Stimulated activated CD8-positive, alpha-beta memory T cell treated with anti-CD3 and anti-CD28 coated beads, Interleukin-7, amount 100 ng/mL, for 4 hours (primary cell): ENCODE data around the gene NBAS.

Experiments
- DNase-seq, 2 donors: peaks; one replicate each; pipeline ENCODE4 v3.0.0-alpha.2; 2020; ENCODE audit warnings: low read depth in 2 of 2

Gene NBAS

DNA sequence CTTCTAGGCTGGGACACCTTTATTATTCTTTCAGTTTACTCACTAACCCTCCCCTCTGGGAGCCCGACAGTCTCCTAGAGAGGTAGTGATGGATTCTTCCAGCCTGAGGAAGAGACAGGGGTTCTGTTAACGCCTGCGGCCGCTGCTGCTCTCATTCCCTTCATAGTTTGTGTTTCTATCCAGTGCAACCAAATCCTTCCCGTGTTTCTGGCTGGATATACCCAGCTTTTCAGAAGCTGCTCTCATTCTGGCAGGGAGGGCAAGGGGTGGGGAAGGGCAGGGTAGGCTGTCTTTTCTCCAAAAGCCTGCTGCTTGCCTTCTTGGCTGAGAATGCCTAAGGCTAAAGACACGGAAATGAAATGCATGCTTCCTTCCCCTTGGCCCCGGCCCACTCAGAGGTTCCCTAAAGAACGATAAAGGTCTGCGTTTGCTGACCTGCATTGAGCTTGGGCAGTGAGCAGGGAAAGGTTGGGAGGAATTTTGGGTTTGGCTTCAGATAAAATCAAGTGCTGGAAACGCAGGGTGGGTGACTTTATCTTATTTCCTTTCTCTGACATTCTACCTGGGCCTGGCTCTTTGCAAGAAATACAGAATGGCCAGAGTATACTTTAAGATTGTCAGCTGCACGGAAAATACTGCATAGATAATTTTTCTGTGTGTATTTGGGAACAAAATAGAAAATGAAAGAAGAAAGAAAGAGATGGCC is 390.9 kb downstream of the NBAS start:
- no peak for DNase-seq

DNA sequence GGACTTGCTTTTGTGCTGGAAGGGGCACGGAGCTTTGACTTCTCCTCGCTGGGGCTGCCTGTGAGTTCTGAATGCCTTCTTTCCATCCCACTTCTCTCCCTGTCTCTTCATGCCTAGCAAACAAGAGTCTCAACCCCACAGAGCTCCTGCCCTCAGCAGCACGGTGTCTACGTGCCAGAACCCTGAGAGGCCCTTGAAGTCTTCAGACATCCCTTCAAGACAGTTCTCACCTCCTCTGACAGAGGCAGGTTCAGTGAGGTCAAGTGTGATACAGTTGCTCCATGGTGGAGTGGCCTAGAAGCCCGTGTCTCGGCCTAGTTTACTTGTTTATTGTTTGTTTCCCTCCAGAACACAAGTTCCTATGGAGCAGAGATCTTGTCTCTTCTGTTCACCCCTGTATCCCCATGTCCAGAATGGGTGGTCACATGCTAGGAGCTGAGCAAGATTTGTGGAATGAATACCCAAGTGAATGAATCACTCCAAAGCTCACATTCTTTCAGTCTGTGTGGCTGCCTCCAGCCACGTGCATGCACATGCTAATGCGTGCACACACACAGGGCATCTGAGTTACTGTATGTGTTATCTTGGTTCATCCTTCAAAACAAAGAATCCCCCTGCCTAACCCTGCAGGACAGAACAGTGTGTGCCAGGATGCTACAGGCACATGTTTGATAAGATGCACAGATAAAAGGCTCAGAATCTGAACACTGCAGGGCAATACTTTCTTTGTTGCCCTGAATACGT is 391.6 kb downstream of the NBAS start:
- no peak for DNase-seq

DNA sequence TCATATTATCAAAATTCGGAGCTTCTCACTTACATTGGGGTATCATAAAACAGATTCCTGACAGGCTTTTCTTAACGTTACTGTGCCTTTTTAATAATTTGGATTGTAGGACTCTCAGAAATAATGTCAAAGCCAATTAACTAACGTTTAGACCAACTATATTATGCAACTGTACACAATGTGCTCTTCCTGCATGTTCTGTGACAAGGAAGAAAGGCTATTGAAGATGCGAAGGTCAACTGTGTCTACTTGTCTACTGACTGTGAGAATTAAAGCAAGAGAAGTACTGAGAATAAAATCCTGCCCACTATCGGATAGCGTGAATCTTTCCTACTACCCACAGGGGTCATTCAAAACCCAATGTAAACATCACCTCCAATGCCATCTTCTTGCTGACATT is 393.0 kb downstream of the NBAS start:
- DNase-seq = no peak

DNA sequence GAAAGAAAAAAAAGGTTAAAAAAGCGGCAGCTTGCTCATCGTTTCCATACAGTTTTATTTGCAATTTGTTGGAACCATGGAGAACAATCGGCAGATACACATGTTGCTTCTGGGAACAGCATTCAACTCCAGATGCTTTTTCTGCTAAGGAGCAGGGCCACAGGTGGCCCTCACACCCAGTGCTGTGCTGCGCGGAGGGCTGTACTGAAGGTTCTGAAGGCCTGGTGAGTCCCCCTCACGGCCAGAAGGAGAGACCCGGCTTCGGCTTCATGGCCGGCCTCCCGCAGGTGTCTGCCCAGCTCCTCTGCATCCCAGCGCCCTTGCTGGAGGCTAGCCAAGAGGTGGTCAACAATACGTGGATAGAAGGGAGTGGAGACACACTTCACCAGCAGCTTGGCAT is 394.3 kb downstream of the NBAS start:
- DNase-seq = no peak

DNA sequence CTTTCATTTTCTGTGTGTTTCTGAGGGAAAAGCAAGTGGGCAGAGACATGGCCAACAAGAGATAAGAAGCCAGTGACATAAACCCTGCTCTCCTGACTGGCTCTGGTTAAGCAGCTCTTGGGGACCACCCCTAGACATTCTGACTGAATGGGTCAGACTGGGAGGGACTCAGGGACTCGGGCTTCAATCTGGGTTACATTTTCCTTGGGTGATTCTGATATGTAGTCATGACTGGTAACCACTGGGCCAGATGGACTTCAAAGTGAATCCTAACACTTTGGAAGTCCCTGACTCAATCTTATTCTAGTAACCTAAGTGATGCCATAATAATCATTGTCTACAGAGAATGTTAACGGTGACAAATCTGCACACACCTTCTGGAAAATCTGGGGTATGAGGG is 397.8 kb downstream of the NBAS start:
- DNase-seq = no peak

DNA sequence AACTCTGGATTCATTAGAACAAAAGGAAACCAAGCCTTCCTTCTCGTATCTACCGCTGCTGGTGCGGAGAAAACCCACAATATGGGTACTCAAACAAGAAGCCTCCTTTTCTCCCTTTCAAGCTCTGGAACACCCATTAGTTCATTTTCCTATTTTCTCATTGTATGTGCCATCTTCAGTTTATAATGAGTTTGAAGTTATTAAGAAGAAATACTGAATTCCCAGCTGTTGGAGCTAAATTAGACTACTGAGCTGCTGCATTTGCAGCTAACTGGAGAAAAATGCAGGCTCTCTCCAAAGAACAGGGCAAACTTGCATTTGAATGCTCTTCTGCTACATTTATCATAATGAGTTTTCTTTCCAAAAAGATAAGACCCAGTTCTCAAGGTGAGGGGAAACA is 398.5 kb downstream of the NBAS start:
- no peak for DNase-seq

DNA sequence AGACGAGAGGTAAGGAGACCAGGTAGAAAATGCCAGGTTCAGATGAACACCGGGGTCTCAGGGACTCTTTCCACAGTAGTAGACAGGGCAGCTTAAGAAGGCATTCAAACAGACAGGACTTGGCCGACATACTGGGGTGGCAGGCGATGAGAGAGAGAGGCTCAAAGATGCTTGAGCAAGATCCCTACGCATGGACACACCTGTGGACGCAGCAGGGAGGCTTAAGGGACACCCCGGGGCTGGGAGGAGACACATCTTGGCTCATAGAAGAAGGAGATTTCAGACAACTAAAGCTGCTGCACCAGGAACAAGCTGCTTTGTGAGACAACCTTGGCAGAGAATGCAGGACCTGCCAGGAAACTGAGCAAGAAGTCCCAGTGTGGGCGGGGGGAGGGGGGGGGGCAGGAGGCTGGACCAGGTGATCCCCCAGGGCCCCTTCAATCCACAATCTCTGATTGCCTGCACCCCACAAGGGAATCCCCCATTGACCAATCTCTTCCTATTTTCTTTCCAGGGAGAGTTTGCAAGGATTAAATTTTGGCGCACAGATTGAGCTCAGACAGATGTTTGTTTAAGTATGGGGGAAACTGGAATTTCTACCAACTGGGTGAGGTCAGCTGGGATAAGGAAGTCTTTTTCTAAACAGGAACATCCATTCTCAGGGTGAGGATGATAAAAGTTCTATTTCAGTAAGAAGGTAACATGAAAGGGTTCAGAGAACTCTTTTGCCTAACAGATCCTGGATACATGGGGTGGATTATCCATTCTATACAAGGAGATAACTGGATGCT is 400.7 kb downstream of the NBAS start:
- DNase-seq = no peak

DNA sequence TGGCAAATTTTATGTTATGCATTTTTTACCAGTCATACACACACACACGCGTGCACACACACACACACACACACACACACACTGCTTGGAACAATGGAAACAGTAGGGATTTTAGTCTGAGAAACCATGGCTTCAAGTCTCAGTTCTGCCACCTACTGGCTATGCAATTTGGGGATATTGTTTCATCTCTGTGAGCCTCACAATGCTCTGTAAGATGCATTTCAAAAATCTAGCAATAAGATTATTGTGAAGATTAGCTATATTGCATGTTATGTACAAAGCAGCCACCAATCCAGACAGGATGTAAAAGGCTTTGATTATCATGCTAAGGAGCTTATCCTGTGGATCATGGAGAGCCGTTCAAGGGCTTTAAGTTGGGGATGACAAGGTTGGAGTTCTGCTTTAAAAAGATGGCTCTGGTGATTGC is 401.4 kb downstream of the NBAS start:
- no peak for DNase-seq

DNA sequence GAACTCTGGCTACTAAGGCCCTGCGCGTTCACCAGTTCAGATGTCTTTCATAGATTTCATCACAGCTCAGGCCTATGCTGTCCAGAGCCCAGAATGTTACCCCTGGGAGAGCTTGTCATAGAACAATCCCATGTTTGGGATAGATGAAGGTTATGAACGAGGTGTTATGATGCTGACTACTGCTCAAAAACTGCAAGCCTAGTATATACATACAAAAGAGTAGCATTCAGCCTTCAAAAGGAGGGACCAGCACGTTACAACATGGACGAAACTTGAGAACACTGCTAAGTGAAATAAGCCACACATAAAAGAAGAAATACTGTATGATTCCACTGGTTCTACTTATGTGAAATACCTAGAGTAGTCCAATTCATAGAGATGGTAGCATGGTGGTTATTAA is 401.9 kb downstream of the NBAS start:
- DNase-seq = no peak

DNA sequence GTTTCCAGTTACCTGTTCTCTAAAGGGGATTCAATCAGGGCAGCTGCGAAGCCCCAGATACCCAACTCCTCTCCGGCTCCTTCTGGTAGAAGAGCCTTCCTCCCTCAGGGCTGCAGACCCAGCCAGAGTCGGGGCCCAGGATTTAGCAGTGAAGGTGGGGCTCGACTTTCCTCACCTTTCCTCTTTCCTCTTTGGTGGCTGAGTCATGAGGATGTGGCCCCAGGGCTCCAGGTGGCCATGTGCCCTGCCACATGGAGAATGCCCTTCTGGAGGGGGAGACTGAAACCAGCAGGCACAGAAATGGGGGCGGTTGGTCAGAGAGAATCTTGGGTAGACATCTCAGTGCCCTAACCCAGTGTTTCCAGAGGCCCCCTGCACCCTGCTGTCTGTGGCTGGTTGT is 402.6 kb downstream of the NBAS start:
- no peak for DNase-seq

DNA sequence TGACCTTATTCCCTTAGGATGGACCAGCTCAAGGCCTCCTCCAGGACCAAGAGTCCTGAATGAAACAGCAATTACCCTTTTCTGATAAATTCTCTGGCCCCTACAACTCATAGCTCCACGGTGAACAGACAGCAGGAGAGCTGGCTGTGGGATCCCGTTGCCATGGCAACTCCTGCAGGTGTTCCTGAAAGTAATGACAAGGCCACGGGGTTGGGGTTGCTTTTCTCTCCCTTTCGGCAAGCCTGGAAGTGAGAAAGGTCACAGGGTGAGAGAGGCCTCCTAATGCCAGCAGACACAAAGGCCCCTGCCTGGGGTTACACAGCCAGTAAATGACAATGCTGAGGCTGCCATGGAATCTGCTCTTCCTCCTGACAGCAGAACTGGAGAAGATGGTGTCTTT is 403.0 kb downstream of the NBAS start:
- DNase-seq = no peak

DNA sequence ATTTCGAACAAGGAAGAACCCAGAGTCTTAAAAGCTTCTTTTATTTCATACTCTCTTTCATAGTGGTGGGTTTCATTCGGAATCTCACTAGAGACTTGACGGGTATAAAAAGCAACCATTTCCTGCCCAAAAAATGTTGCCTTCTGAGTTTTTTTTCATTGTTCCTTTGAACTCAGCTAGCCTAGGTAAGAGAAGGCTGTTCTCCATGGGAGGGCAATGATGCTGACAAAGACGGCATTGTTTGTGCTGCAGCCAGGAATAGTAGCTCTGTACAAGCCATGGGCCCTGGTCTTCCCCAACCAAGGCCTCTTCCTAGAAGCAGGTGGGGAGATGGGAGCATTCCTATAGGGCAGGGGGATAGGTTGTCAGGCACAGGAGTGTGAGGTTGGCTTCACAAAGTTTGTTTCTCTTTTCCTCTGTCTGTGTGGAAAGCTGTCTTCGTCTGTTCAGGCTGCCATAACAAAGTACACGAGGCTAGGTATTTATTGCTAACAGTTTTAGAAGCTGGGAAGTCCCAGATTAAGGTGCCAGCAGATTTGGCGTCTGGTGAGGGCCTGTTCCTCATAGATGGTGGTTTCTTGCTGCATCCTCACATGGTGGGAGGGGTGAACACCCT is 405.1 kb downstream of the NBAS start:
- no peak for DNase-seq

DNA sequence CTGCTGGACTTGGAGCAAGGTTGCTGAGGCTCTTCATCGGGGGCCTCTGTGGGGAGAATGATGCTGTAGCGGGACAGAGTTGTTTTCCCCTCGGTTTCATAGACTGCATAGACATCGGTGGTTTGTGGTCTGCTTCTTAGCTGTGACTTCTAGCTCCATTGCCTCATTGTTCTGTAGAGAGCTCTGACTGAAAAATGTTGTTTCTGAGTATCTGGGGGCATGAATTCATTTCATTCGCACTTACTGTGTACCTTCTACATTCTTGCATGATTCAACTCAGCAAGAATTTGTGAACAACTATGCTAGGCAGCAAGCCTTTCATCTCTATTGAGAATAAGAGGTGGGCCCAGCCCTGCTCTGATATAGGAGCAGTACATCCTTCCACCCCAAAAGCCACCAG is 406.8 kb downstream of the NBAS start:
- DNase-seq = no peak

DNA sequence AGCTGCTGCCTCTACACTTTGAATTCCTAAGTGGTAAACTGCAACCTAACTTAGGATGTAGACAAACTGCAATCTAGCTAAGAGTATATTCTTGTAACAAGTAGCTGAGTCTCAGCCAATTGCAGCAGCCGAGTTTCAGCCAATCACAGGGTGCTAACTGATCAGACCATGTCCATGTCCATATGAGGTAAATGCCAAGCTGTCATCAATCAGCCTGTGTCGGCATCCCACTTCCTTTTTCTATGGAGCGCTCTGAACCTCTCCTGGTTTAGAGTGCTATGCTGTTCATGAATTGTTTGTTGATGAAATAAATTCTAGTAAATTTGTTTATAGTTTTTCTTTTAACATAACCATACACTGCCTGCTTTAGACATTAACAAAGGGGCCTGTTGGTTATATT is 408.8 kb downstream of the NBAS start:
- DNase-seq = no peak

DNA sequence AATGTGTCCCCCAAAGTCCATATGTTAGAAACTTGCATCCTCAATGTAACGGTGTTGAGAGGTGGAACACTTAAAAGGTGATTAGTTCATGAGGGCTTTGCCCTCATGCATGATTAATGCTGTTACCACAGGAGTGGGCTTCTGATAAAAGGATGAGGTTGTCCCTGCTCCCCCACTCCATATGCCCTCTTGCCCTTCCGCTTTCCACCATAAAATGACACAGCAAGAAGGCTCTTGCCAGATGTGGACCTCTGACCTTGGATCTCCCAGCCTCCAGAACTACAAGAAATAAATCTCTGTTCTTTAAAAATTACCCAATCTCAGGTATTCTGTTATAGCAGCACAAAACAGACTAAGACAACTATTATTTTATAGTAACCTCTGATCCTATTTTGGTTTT is 412.1 kb downstream of the NBAS start:
- DNase-seq = no peak

DNA sequence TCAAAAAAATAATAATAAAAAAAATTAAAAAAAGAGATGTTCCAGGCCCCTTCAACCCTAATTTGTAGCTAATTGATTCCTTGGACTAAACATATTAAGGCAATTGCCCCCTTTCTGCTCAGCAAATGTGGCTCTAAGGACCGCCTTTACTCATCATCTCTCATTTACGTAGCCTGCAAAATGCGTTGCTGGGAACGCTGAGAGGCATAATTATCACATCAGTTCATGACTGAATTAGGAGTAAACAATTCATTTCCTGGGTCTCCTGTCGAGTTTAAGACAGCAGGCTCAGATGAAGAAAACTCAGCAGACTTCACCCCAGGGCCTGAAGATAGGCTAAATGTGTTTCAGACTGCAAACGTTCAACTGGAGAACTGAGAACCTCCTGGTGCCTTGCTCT is 413.5 kb downstream of the NBAS start:
- DNase-seq = no peak

DNA sequence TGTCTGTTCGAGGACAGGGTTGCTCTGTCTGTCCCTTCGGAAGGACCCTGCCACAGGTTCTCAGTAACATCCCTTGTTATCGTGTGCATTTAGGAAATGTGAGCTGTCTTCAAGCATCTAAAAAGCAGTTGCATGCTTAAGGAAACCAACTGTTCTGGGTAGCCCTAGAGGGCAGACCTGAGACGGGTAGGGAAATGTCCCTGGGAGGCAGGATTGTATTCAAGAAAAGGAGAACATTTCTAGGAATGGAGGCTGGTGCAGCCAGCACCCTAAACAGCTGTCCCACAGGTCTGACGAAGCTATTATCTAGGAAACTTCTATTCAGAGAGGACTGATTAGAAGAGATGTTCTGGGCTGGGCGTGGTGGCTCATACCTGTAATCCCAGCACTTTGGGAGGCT is 414.2 kb downstream of the NBAS start:
- no peak for DNase-seq

DNA sequence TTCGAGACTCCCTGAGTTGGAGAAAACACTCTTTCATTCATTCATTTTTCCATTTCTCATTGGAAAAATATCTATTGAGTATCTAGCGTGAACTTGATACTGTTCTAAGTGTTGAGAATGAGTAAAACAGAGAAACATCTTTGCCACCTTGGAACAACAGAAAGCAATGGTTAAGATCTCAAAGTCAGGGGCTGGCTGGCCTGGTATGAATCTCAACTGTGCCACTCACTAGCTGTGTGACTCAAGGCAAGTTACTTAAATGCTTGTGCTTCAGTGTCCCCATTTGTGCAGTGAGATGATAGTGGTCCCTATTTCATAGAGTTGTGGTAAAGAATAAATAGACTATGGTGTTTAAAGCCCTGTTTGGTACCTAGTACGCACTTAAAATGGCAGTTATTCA is 415.2 kb downstream of the NBAS start:
- no peak for DNase-seq

DNA sequence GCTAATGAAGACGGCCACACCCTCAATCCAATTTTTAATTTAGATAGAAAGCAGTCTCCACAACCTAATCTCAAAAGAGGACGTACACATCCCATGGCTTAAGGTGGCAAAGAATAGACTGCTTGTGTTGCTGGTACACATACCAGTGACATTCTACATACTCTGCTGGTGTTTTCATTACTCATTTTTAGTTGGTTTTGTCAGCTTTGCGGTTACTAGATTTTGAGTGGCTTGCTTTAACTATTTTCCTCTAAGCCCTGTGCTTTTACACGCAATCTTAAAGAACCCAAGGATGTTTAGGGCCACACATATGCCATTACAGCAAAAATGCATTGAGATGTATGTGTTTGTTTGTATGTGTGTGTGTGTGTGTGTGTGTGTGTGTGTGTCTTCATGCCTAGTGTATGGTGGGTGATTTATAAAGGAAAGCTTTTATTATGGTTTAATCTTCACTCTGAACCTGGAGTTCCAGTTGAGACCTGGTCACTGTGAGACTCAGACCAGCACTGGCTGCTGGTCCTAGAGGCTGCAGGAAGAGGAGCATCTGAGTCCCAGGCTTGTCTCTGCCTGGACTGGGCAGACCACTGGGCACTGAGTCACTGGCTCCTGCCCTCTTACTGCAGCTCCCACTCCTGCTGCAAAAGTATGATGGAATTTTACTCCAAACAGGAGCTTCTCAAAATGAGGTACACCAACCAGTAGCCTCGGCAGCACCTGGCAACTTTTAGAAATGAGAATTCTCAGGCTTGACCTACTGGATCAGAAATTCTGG is 415.9 kb downstream of the NBAS start:
- no peak for DNase-seq

DNA sequence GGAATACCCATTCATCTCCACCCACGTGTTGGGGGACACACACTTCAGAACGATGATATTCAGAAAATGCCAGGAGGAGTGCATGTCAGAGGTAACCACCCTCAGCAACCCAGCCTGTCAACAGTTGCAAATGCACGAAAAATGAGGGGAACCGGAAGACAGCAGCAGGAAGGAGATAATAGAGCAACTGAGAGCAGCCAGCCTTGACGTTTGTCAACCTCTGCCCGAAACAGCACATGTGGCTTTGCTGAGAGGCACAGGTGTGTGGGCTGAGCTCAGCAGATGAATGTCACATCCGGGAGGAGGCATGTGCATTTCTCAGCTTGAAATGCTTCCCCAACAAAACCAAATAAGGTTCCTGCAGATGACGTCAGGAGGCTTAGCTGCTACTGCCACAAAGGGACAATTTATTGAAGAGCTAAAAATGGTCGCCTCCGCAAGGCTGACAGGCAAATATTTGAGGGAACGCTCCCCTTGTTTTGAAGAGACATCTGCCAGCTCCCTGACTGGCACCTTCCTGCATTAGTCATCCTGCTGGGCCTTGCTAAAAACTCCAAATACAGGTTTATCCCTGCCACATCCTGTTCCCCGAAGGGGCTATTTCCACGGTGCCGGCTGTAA is 419.0 kb downstream of the NBAS start:
- peak; percentile 64 to 71 for DNase-seq

DNA sequence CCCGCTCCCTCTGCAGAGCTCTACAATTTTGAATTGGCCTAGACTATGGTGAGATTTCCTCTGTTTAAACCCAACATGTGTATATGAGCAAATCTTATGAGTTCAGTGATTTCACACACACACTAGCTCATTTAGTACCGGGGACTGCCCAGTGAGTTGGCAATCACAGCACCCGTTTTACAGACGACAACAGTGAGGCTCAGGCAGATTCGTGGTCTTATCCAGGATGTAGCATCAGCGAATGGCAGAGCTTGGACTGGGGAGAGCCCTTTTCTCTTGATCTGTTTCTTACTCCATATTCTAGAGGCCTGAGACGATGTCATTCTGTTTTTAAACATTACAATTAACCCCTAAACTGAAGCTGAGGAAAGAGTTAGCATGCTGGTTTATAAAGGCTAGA is 419.9 kb downstream of the NBAS start:
- DNase-seq = no peak
